Melanocyte of skin (primary cell): ENCODE results near the gene HYOU1. TPM values are rescaled to one million over a fixed set of nuclear protein-coding genes. Genes with fewer than 3 reads are reported as not detected.

Experiments used
- small RNA-seq, 2 donors: library from RNA; depleted of rRNA; stranded (forward); fragments of <200 nt; gene quantifications; one replicate each; pipeline ENCODE3, GENCODE V24; 2012
- total RNA-seq, 2 donors: library from RNA; depleted of rRNA; stranded (reverse); fragments of >200 nt; gene quantifications; 2 replicates each; pipeline ENCODE4 v1.2.3, GENCODE V29; 2012

Gene HYOU1
- total RNA-seq: 100 to 1,000 TPM in 1 of 2 donors, 10 to 100 TPM in 1; 95.0 to 180 TPM

GRCh38 chr11:119057000-119057769 lies at the start of gene HYOU1:
Gene HYOU1, minus strand, starts transcription at chr11:119057205. Its CDS starts 1,045 bp downstream, at chr11:119056160.

GRCh38 chr11:119101759-119102423 lies 44.9 kb upstream of the HYOU1 start, which contains the start of gene DPAGT1:
Gene DPAGT1, minus strand, starts transcription at chr11:119101853. Its CDS starts 198 bp downstream, at chr11:119101655.

GRCh38 chr11:119084663-119085436 lies 27.8 kb upstream of the HYOU1 start, which contains the start of gene HMBS:
Gene HMBS, plus strand, starts transcription at chr11:119084881. Its CDS starts 153 bp downstream, at chr11:119085034.

GRCh38 chr11:119067371-119068222 lies 10.6 kb upstream of the HYOU1 start, which contains the start of gene VPS11:
Gene VPS11, plus strand, starts transcription at chr11:119067818. Its CDS starts 6 bp downstream, at chr11:119067824.

GRCh38 chr11:119030329-119031047 lies 26.5 kb downstream of the HYOU1 start, which contains the start of gene SLC37A4:
Gene SLC37A4, minus strand, starts transcription at chr11:119030877.

GRCh38 chr11:119018074-119018938 lies 38.7 kb downstream of the HYOU1 start, which contains the start of the genes RPS25 and TRAPPC4:
Gene RPS25, minus strand, starts transcription at chr11:119018343. Its CDS starts 59 bp downstream, at chr11:119018284.
Gene TRAPPC4, plus strand, starts transcription at chr11:119018766. Its CDS starts 30 bp downstream, at chr11:119018796.

GRCh38 chr11:118997627-118998387 lies 59.2 kb downstream of the HYOU1 start, which contains the start of gene CENATAC:
Gene CENATAC, plus strand, starts transcription at chr11:118998138. Its CDS starts 60 bp downstream, at chr11:118998198.

Small RNA genes within 50 kb of the gene (small RNA-seq; reads per million reads assigned to genes)
- gene AP003392.2: 0 reads per million in 2 donors
- 0 reads per million in 2 donors for gene RF00017
- 0 reads per million in 2 donors for gene RF00019

Other genes starting within 250 kb of the HYOU1 start
- gene CXCR5, start 173.3 kb downstream of the HYOU1 start, total RNA-seq: not detected
- gene BCL9L, start 131.3 kb downstream of the HYOU1 start, total RNA-seq: 10 to 100 TPM in 1 of 2 donors, 1 to 10 TPM in 1; 6.9 to 10.7 TPM
- not detected for gene UPK2, start 100.9 kb downstream of the HYOU1 start, total RNA-seq
- not detected for gene FOXR1, start 85.4 kb downstream of the HYOU1 start, total RNA-seq
- 10 to 100 TPM; 18.6 to 28.2 TPM for gene CENATAC, start 59.1 kb downstream of the HYOU1 start, total RNA-seq
- gene RPS25, start 38.9 kb downstream of the HYOU1 start, total RNA-seq: 100 to 1,000 TPM; 853 to 862 TPM
- 100 to 1,000 TPM in 1 of 2 donors, 10 to 100 TPM in 1; 56.8 to 101 TPM for gene TRAPPC4, start 38.4 kb downstream of the HYOU1 start, total RNA-seq
- 10 to 100 TPM; 24.1 to 35.0 TPM for gene SLC37A4, start 26.3 kb downstream of the HYOU1 start, total RNA-seq
- gene VPS11, start 10.6 kb upstream of the HYOU1 start, total RNA-seq: 10 to 100 TPM; 39.6 to 47.8 TPM
- gene HMBS, start 27.7 kb upstream of the HYOU1 start, total RNA-seq: 10 to 100 TPM; 15.8 to 18.3 TPM
- gene DPAGT1, start 44.6 kb upstream of the HYOU1 start, total RNA-seq: 10 to 100 TPM; 30.6 to 35.3 TPM
- gene C2CD2L, start 50.1 kb upstream of the HYOU1 start, total RNA-seq: 1 to 10 TPM; 7.2 to 8.0 TPM
- 10 to 100 TPM; 16.0 to 20.0 TPM for gene HINFP, start 64.4 kb upstream of the HYOU1 start, total RNA-seq
- gene ABCG4, start 91.8 kb upstream of the HYOU1 start, total RNA-seq: under 1 TPM; 0.33 to 0.34 TPM
- 10 to 100 TPM; 17.0 to 22.4 TPM for gene NLRX1, start 111.5 kb upstream of the HYOU1 start, total RNA-seq
- gene NHERF4, start 128.3 kb upstream of the HYOU1 start, total RNA-seq: under 1 TPM in 1 of 2 donors, not detected in 1; 0.69 TPM
- gene CBL, start 149.1 kb upstream of the HYOU1 start, total RNA-seq: 10 to 100 TPM; 11.7 to 17.0 TPM